UCSD-AML1 (cell line): ENCODE results near the gene AARSD1.
"Not testable (repeated sequence)": the region's sequence is repeated elsewhere in the genome, so short reads cannot be mapped to it uniquely, and the experiment has no call there.

Source experiments
- DNase-seq: peaks from one replicate; lab custom pipeline; 2025; ENCODE audit not compliant: unreplicated experiment; lab: John Stamatoyannopoulos, UW

Gene AARSD1

DNA sequence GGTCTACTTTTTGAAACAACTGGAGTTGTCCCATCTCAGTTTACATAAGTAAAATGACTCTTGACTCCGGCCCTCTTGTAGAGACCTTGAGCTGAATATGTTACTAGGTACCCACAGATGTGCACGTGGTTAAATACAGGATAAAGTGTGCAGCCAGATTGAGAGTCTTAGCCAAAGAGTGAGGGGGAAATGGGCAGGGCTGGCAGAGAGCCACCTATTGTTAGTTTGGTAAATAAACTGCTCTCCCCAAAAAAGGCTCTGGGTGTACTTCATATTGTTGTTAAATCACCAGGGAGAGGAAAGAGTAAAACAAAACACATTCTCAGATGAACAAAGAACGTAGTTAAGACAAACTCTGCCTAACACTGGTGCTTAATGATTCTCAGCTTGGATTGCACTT is 43.3 kb downstream of the AARSD1 start:
- DNase-seq = no peak

DNA sequence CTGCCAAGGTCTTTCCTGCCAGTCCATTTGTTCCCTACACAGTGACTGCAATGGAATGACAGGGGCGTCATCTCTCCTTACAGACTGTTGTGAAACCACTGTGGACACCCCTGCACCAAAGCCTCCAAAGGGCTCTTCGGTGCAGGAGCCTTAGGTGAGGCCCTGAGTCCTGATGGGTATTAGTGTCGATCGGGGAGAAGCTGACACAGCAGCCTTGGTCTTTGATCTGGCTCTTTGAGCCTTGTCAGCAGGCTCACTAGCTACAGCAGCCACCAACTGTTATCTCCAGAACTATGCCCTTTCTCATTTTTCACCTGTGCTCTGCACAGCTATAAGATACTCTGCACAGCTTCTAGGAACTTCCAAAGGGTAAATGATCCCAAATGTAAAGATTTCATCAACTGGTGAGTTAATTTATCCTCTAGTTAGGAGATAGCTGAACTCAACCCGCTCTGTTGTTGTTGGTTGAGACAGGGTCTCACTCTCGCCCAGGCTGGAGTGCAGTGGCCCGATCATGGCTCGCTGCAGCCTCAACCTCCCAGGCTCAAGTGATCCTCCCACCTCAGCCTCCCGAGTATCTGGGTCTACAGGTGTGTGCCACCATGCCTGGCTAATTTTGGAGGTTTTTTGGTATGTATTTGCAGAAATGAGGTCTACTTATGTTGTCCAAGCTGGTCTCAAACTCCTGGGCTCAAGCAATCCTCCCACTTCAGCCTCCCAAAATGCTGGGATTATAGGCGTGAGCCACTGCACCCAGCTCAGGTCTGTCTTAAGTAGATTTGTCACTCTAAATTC is 44.0 kb downstream of the AARSD1 start:
- no peak for DNase-seq

DNA sequence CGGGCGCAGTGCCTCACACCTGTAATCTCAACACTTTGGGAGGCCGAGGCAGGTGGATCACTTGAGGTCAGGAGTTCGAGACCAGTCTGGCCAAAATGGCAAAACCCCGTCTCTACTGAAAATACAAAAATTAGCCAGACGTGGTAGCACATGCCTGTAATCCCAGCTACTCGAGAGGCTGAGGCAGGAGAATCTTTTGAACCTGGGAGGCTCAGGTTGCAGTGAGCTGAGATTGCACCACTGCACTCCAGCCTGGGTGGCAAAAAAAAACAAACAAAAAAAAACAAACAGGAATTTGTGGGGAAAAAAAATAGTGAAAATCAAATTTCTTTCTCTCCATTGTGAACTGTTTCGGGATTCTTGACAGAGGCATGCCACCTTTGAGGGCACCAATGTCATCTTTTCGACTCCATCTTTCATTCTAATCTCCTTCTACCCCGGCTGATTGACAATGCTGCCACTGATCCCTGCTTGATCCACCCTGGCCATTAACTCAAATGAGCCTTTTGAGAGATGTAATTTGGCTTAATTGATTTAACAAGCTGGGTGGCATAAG is 44.7 kb downstream of the AARSD1 start:
- DNase-seq = not testable (repeated sequence)

DNA sequence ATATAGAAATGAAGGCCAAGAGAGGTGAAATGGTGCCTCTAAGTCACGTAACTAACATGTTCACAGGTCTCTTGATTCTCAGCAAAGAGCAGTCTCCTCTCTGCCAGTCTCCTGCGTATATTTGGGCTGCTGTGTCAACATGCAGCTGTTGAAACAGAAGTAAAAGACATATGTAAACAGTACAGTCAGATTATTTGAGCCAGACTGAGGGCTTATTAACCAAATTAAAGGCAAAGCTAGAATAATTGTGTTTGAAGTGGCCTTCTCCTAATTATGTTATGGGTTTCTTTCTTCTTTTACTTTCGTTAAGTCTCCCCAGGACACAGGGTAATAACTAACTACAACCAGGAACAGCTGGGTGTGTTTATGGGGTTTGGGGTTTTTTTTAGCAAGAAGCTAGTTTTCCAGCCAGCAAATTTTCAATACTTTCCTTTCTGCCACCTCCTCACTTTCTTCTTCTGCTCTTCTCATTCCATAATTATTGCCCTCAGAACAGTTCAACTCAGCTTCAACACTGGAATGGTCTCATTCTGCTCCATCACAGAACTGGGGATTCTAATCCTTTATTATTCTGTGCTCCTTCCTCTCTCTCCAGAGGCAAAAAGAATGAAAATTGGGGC is 45.2 kb downstream of the AARSD1 start:
- DNase-seq = no peak

DNA sequence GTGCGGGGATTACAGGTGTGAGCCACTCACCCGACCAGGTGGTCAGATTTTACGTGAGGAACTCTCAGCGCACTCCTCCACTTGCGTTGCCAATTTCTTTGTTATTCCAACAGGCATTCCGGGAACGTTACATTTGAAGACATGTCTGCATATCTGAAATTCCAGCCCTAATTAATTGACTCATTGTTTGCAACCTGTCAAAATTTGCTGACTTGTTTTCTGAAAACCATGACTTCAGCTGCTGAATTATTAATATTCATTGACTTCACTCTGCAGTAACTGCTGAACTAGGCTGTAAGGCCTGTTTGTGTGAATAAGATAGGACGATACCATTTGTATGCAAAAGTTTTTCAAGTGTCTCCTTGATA is 47.0 kb downstream of the AARSD1 start:
- no peak for DNase-seq

DNA sequence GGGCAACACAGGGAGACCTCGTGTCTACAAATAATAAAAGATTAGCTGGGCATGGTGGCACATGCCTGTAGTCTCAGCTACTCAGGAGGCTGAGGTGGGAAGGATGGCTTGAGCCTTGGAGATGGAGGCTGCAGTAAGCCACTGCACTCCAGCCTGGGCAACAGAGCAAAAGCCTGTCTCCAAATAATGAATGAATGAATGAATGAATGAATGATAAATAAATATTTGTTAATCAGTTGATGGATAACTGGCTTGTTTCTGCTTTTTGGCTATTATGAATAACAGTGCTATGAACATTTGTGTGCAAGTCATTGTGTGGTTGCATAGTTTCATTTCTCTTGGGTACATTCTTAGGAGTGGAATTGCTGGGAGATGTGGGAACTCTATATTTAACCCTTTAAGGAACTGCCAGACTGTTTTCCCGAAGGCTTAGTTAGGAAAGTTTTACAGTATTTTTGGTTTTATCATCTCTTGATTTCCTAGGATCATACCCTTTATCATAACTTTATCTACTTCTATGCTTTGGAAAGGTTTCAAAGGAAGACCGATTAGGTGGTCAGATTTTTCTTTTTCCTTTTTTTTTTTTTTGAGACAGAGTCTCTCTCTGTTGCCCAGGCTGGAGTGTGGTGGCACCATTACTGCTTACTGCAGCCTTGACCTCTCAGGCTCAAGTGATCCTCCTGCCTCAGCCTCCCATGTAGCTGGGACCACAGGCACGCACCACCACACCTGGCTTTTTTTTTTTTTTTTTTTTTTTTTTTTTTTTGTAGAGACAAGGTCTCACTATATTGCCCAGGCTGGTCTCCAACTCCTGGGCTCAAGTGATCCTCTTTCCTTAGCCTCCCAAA is 47.6 kb downstream of the AARSD1 start:
- not testable (repeated sequence) for DNase-seq

DNA sequence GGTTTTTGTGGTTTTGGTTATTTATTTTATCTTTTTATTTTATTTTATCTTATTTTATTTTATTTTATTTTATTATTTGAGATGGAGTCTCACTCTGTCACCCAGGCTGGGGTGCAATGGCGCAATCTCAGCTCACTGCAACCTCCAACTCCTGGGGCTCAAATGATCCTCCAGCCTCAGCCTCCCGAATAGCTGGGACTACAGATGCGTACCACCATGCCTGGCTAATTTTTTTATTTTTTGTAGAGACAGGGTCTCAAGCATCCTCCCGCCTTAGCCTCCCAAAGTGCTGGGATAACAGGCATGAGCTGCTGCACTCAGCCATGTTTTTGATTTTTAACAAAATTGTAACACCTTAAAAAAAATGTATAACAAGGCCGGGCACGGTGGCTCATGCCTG is 49.0 kb downstream of the AARSD1 start:
- not testable (repeated sequence) for DNase-seq

DNA sequence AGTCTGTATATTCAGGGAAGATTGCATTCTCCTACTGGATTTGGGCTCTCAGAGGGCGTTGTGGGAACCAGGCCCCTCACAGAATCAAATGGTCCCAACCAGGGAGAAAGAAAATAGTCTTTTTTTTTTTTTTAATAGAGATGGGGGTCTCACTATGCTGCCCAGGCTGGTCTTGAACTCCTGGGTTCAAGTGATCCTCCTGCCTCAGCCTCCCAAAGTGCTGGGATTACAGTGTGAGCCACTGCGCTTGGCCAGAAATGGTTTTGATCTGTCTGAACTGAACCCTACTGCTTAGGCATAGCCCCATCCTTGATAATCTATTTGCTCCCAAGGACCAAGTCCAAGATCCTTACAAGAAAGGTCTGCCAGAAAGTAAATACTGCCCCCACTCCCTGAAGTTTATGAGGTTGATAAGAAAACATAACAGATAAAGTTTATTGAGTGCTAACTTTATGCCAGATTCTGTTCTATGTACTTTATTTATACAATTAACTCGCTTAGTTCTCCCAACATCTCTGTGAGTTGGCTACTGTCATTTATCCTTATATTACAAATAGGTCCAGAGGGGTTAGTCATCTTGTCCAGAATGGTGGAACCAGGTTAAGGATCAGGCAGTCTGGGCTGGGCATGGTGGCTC is 50.2 kb downstream of the AARSD1 start:
- DNase-seq = no peak

DNA sequence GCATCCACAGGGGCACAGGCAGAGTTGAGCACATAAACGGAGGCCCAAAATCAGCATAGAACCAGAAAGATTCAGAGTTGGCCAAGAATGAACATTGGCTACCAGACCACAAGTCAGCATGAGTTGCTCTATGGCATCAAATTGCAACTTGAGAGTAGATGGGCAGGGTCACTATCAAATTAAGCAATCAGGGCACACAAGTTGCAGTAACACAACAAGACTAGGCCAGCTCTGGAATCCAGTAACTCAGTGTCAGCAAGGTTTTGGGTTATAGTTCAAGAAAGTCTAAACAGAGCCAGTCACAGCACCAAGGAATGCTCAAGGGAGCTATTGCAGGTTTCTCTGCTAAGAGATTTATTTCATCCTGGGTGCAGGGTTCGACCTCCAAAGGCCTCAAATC is 50.7 kb downstream of the AARSD1 start:
- DNase-seq = no peak

DNA sequence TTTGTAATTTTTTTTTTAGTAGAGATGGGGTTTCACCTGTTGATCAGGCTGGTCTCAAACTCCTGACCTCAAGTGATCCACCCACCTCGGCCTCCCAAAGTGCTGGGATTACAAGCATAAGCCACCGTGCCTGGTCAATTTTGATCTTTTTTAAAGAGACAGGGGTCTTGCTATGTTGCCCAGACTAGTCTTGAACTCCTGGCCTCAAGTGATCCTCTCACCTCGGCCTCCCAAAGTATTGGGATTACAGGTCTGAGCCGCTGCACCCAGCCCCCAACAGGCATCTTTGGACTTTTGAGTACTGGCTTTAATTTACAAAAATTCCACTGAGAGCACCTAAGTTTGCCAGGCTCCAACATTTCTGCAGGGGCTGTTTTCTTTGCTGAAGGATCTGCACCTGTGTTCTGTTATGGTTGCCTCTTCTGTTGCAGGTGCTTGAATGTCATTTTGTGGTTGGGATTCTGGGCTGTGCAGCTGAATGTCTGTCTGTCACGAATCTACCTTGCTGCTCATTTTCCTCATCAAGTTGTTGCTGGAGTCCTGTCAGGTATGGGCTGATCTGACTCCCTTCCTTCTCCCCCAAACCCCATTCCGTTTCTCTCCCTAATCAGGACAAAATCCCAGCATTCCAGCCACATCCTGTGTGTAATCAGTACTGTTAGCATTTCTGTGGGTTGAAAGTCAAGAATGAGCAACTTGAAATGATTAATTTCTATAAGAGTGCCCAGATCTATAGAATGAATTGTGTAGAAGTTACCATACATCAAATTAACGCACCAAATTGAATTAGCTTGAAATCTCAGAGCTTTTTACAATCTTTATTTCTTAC is 55.2 kb downstream of the AARSD1 start:
- no peak for DNase-seq

DNA sequence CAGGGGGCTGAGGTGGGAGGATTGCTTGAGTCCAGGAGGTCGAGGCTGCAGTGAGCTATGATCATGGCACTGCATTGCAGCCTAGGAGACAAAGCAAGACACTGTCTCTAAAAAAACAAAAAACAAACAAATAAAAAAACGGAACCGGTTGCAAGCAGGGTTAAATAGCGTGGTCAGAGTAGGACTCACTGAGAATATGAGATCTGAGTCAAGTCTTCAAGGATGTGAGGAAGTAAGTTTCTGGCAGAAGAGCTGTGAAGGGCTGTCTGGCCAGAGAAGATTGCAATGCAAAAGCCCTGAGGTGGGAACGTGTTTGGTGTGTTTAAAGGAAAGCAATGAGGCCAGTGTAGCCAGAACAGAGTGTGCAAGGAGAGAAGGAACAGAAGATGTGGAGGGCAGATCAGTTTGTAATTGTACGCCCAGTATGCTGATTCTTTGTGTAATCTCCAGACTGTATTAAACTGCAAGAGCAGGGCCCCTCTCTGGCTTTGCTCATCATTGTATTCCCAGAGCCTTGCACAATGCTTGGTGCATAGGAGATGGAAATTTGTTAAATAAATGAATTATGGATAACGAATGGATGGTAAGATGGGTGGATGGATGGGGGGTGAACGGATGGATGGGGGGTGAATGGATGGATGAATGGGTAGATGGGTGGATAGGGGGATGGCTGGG is 57.3 kb downstream of the AARSD1 start:
- DNase-seq = no peak

DNA sequence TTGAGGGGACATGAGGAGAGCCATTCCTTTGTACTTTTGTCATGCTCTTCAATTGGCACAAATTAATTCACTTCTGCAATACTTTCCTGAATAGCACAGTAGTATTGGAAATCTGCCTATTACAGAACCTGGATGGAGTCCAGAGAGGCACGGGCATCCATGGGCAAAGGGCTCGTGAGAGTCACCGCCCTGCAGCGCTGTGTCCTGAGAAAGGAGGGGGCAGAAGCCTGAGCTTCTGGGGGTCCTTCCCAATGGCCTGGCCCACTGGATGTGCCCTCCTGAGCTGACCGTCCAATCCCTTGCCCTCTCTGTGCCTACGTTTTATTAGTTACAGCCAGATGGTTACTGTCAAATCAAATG is 60.2 kb downstream of the AARSD1 start:
- no peak for DNase-seq

DNA sequence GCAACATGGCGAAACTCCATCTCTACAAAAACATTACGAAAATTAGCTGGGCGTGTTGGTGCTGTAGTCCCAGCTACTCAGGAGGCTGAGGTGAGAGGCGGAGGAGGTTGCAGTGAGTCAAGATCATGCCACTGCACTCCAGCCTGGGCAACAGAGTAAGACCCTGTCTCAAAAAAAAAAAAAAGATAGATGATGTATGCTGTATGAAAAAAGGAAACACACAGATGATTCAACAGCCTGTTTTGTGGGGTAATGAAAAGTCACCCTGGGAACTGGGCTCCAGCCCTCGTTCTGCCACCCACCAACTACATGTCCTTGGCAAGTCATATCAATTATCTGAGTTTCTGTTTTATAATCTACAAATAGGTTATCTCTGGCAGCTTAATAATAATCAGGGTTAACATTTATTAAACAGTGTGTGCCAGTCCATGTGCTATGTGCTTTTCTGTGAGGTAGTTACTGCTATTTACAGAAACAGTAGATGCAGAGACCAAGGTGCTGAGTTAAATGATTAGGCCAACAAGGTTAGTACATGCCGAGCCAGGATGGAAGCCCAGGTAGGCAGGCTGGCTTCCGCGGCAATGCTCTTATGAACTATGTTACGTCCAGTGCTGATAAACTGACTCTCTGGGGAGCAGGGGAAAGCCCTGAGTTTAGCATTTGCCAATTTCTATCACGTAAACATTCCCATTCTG is 62.6 kb downstream of the AARSD1 start:
- no peak for DNase-seq
